Astrocyte of the cerebellum (primary cell): Measurements from ENCODE around the gene RDX.

Experiments
- DNase-seq: peaks from one replicate; pipeline ENCODE4 v3.0.0-alpha.2; 2011; ENCODE audit warnings: low read depth
- H3K4me3 ChIP-seq: 2 replicates; pipeline ENCODE4 v1.5.1; 2011; ENCODE audit warnings: mild to moderate bottlenecking, low read depth, low read length, moderate library complexity
- CTCF ChIP-seq: IDR thresholded peaks from 2 replicates; pipeline ENCODE4 v1.5.1; 2012; ENCODE audit warnings: low read length, low read depth, moderate library complexity, mild to moderate bottlenecking; ENCODE audit errors: missing control alignments
- in situ Hi-C: cut with HindIII; loops from 2 replicates; pipeline ENCODE4 v1.10.0; 2017; ENCODE audit warnings: low sequenced_read_pairs

The RDX gene

GRCh38 chr11:110272919-110273318 is 23.5 kb downstream of the RDX start:
- in situ Hi-C loops, result no loop called here
- no peak for TF ChIP-seq CTCF

GRCh38 chr11:110269996-110270395 is 26.4 kb downstream of the RDX start:
- in situ Hi-C loops, result no loop called here

More at GRCh38 chr11:110272919-110273318, 23.5 kb downstream of the RDX start:
- H3K4me3 ChIP-seq, result no peak overlapping the region
- DNase-seq, result no peak

GRCh38 chr11:110268441-110268840 is 28.0 kb downstream of the RDX start:
- in situ Hi-C loops, result no loop called here
- no peak for DNase-seq
- H3K4me3 ChIP-seq, result no peak overlapping the region
- TF ChIP-seq CTCF, result no peak

More at GRCh38 chr11:110269996-110270395, 26.4 kb downstream of the RDX start:
- H3K4me3 ChIP-seq, result no peak overlapping the region
- no peak for TF ChIP-seq CTCF
- no peak for DNase-seq

- in situ Hi-C loops, result no loop called here
- TF ChIP-seq CTCF, result no peak
- H3K4me3 ChIP-seq, result no peak overlapping the region
- DNase-seq, result no peak
These were observed 34.4 kb downstream of the RDX start for GRCh38 chr11:110262072-110262403.

- in situ Hi-C loops, result no loop called here
- no peak for DNase-seq
- no peak overlapping the region for H3K4me3 ChIP-seq
- TF ChIP-seq CTCF, result no peak
These were observed 35.0 kb downstream of the RDX start for GRCh38 chr11:110261195-110262071.

GRCh38 chr11:110253525-110253924 is 42.9 kb downstream of the RDX start:
- in situ Hi-C loops, result no loop called here
- H3K4me3 ChIP-seq, result no peak overlapping the region
- no peak for TF ChIP-seq CTCF
- DNase-seq, result no peak
